Mammary epithelial cell (primary cell): Measurements from ENCODE around the gene NDUFAB1.

ENCODE experiments used
- CTCF ChIP-seq, 2 donors: IDR thresholded peaks in 1 of 2; conservative IDR thresholded peaks in 1 of 2; 2 replicates each; pipeline ENCODE4 v1.5.1; 2011 to 2012; ENCODE audit warnings: inconsistent platforms in 2 of 2, low read length in 2 of 2, mild to moderate bottlenecking in 2 of 2, control low read depth in 1 of 2, low read depth in 1 of 2; ENCODE audit not compliant: insufficient read depth in 1 of 2; ENCODE audit errors: extremely low read depth in 1 of 2
- EZH2 ChIP-seq: IDR thresholded peaks from 2 replicates; pipeline ENCODE4 v1.6.1; 2012; ENCODE audit warnings: low read length, inconsistent platforms, borderline replicate concordance

GRCh38 chr16:23587726-23588125 lies 8.4 kb downstream of the NDUFAB1 start:
- TF ChIP-seq CTCF (conservative IDR thresholded peaks at IDR 0.05 in 1 of 2, IDR thresholded peaks at IDR 0.05 in 1 of 2; ENCODE audit: extremely low read depth in 1 of 2, insufficient read depth in 1 of 2, low read depth in 1 of 2, low read length in 2 of 2): no peak
- TF ChIP-seq EZH2: no peak
